ENCODE results near the gene WFDC8. TPM values are rescaled to one million over a fixed set of nuclear protein-coding genes. Genes with fewer than 3 reads are reported as not detected.

WFDC8 gene
- total and polyA plus RNA-seq, 2 of the 13 experiments (the other 11 are each of a cell fraction or from before 2014, with no cell fraction given): not detected

DNA sequence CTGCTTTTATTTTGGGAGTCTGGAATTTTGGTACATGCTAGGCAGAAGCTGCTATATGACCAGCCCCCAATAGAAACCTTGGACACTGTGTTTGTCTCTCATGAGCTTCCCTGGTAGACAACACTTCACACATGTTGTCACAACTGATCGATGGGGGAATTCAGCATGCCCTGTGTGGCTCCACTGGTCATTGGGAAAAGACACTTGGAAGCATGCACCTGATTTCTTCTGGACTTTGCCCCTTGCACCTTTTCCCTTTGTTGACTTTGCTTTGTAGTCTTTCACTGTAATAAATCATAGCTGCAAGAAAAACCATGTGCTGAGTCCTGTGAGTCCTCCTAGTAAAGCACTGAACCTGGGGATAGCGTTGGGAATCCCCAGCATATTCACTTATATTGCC, 42.5 kb upstream of the WFDC8 start (continued):
- no peak for TF ChIP-seq GABPA (IDR thresholded peaks at IDR 0.05; ENCODE audit: low read depth, low read length)
- peak; percentile 38 for TF ChIP-seq GABPA (CRISPR knock-in tag; IDR thresholded peaks at IDR 0.05; ENCODE audit: low read depth)
- no peak for TF ChIP-seq SOX6 (IDR thresholded peaks at IDR 0.05)
- peak; percentile 78 for TF ChIP-seq SOX6 (CRISPR knock-in tag; IDR thresholded peaks at IDR 0.05)
- TF ChIP-seq TBX3 (IDR thresholded peaks at IDR 0.05; ENCODE audit: borderline replicate concordance): peak; percentile 53; the same call in 1 of the 2 replicates
- no peak for TF ChIP-seq SRF (IDR thresholded peaks at IDR 0.05; ENCODE audit: low read depth, low read length)
- TF ChIP-seq, protein P1, sequence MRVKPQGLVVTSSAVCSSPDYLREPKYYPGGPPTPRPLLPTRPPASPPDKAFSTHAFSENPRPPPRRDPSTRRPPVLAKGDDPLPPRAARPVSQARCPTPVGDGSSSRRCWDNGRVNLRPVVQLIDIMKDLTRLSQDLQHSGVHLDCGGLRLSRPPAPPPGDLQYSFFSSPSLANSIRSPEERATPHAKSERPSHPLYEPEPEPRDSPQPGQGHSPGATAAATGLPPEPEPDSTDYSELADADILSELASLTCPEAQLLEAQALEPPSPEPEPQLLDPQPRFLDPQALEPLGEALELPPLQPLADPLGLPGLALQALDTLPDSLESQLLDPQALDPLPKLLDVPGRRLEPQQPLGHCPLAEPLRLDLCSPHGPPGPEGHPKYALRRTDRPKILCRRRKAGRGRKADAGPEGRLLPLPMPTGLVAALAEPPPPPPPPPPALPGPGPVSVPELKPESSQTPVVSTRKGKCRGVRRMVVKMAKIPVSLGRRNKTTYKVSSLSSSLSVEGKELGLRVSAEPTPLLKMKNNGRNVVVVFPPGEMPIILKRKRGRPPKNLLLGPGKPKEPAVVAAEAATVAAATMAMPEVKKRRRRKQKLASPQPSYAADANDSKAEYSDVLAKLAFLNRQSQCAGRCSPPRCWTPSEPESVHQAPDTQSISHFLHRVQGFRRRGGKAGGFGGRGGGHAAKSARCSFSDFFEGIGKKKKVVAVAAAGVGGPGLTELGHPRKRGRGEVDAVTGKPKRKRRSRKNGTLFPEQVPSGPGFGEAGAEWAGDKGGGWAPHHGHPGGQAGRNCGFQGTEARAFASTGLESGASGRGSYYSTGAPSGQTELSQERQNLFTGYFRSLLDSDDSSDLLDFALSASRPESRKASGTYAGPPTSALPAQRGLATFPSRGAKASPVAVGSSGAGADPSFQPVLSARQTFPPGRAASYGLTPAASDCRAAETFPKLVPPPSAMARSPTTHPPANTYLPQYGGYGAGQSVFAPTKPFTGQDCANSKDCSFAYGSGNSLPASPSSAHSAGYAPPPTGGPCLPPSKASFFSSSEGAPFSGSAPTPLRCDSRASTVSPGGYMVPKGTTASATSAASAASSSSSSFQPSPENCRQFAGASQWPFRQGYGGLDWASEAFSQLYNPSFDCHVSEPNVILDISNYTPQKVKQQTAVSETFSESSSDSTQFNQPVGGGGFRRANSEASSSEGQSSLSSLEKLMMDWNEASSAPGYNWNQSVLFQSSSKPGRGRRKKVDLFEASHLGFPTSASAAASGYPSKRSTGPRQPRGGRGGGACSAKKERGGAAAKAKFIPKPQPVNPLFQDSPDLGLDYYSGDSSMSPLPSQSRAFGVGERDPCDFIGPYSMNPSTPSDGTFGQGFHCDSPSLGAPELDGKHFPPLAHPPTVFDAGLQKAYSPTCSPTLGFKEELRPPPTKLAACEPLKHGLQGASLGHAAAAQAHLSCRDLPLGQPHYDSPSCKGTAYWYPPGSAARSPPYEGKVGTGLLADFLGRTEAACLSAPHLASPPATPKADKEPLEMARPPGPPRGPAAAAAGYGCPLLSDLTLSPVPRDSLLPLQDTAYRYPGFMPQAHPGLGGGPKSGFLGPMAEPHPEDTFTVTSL (CRISPR knock-in tag; IDR thresholded peaks at IDR 0.05; ENCODE audit: borderline replicate concordance): peak; percentile 58; the same call in 1 of the 2 replicates
- TF ChIP-seq BCL6 (CRISPR knock-in tag; IDR thresholded peaks at IDR 0.05): peak; percentile 46; the same call in 1 of the 2 replicates
- TF ChIP-seq, protein P2, sequence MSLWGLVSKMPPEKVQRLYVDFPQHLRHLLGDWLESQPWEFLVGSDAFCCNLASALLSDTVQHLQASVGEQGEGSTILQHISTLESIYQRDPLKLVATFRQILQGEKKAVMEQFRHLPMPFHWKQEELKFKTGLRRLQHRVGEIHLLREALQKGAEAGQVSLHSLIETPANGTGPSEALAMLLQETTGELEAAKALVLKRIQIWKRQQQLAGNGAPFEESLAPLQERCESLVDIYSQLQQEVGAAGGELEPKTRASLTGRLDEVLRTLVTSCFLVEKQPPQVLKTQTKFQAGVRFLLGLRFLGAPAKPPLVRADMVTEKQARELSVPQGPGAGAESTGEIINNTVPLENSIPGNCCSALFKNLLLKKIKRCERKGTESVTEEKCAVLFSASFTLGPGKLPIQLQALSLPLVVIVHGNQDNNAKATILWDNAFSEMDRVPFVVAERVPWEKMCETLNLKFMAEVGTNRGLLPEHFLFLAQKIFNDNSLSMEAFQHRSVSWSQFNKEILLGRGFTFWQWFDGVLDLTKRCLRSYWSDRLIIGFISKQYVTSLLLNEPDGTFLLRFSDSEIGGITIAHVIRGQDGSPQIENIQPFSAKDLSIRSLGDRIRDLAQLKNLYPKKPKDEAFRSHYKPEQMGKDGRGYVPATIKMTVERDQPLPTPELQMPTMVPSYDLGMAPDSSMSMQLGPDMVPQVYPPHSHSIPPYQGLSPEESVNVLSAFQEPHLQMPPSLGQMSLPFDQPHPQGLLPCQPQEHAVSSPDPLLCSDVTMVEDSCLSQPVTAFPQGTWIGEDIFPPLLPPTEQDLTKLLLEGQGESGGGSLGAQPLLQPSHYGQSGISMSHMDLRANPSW (CRISPR knock-in tag; IDR thresholded peaks at IDR 0.05; ENCODE audit: borderline replicate concordance): no peak
- TF ChIP-seq ZNF343 (CRISPR knock-in tag; IDR thresholded peaks at IDR 0.05): peak; percentile 85; the same call in 1 of the 2 replicates
- peak; percentile 53; the same call in 1 of the 2 replicates for TF ChIP-seq KDM6A (CRISPR knock-in tag; IDR thresholded peaks at IDR 0.05; ENCODE audit: low read depth)
- 0 out of 2 replicates have a peak, but pooled peaks have one; percentile 28 for TF ChIP-seq CBX5 (CRISPR knock-in tag; IDR thresholded peaks at IDR 0.05; ENCODE audit: borderline replicate concordance)
- TF ChIP-seq MXD4 (CRISPR knock-in tag; IDR thresholded peaks at IDR 0.05): 0 out of 2 replicates have a peak, but pooled peaks have one; percentile 33
- 0 out of 2 replicates have a peak, but pooled peaks have one; percentile 48 for TF ChIP-seq ZNF205 (CRISPR knock-in tag; IDR thresholded peaks at IDR 0.05)
- TF ChIP-seq, protein P3, sequence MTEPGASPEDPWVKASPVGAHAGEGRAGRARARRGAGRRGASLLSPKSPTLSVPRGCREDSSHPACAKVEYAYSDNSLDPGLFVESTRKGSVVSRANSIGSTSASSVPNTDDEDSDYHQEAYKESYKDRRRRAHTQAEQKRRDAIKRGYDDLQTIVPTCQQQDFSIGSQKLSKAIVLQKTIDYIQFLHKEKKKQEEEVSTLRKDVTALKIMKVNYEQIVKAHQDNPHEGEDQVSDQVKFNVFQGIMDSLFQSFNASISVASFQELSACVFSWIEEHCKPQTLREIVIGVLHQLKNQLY (CRISPR knock-in tag; IDR thresholded peaks at IDR 0.05): peak; percentile 70; the same call in 1 of the 2 replicates
- peak; percentile 73 for TF ChIP-seq GATAD2A (CRISPR knock-in tag; IDR thresholded peaks at IDR 0.05)
- TF ChIP-seq NCOA2 (CRISPR knock-in tag; IDR thresholded peaks at IDR 0.05): peak; percentile 48; the same call in 1 of the 2 replicates
- TF ChIP-seq TCF7 (IDR thresholded peaks at IDR 0.05; ENCODE audit: low read depth): peak; percentile 74
- TF ChIP-seq, protein P4, sequence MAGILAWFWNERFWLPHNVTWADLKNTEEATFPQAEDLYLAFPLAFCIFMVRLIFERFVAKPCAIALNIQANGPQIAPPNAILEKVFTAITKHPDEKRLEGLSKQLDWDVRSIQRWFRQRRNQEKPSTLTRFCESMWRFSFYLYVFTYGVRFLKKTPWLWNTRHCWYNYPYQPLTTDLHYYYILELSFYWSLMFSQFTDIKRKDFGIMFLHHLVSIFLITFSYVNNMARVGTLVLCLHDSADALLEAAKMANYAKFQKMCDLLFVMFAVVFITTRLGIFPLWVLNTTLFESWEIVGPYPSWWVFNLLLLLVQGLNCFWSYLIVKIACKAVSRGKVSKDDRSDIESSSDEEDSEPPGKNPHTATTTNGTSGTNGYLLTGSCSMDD (CRISPR knock-in tag; IDR thresholded peaks at IDR 0.05): no peak
- peak; percentile 48; the same call in 1 of the 2 replicates for TF ChIP-seq HNF4G (IDR thresholded peaks at IDR 0.05; ENCODE audit: borderline replicate concordance, low read depth, low read length)
- TF ChIP-seq HNF4G (CRISPR knock-in tag; IDR thresholded peaks at IDR 0.05; ENCODE audit: borderline replicate concordance, low read depth): no peak
- TF ChIP-seq FOXA3 (CRISPR knock-in tag; IDR thresholded peaks at IDR 0.05): peak; percentile 83
- TF ChIP-seq ETV6 (CRISPR knock-in tag; conservative IDR thresholded peaks at IDR 0.05): no peak
- peak; percentile 90 for TF ChIP-seq HNF4A (CRISPR knock-in tag; IDR thresholded peaks at IDR 0.05)
